ENCODE results near the gene RPL10. TPM values are rescaled to one million over a fixed set of nuclear protein-coding genes. Genes with fewer than 3 reads are reported as not detected.

The RPL10 gene
- total RNA-seq, 6 experiments from 2014 or later: 899 to 1,899 (median 1,157) TPM

- no peak for DNase-seq
- intact Hi-C loops (cut with DNase I): no loop called here
- no CpG with 5 or more reads among the region's 12 CpGs for WGBS (ENCODE audit: insufficient coverage, low coverage, low lambda C conversion rate, missing lambda C conversion rate)
- H3K4me3 ChIP-seq: no peak overlapping the region
- no peak overlapping the region for H3K27ac ChIP-seq
- no peaks in the 10 kb centered on the region for H3K9me3 ChIP-seq
- no peaks in the 10 kb centered on the region for H3K36me3 ChIP-seq
- no peaks in the 10 kb centered on the region for H3K27me3 ChIP-seq
- peaks cover 0 to 5% (median 1%) of the 10 kb centered on the region in 4 donors for H3K4me1 ChIP-seq
- ATAC-seq: no peak
- TF ChIP-seq CTCF (IDR thresholded peaks at IDR 0.05): no peak
- TF ChIP-seq POLR2A (IDR thresholded peaks at IDR 0.05): no peak
Measured at GRCh38 chrX:154355776-154356140, 42.4 kb upstream of the RPL10 start.

GRCh38 chrX:154356596-154356995 lies 41.6 kb upstream of the RPL10 start:
- DNase-seq (no peak), ATAC-seq (no peak)
- intact Hi-C loops (cut with DNase I): no loop called here
- H3K27me3 ChIP-seq: no peaks in the 10 kb centered on the region
- no peak for TF ChIP-seq POLR2A (IDR thresholded peaks at IDR 0.05)
- no peak for TF ChIP-seq CTCF (IDR thresholded peaks at IDR 0.05)
- H3K4me1 ChIP-seq: peaks cover 0 to 5% (median 0%) of the 10 kb centered on the region in 4 donors
- WGBS (ENCODE audit: insufficient coverage, low coverage, low lambda C conversion rate, missing lambda C conversion rate): no CpG with 5 or more reads among the region's 13 CpGs
- H3K36me3 ChIP-seq: no peaks in the 10 kb centered on the region
- no peak overlapping the region for H3K27ac ChIP-seq
- no peaks in the 10 kb centered on the region for H3K9me3 ChIP-seq
- H3K4me3 ChIP-seq: no peak overlapping the region

- no peaks in the 10 kb centered on the region for H3K9me3 ChIP-seq
- intact Hi-C loops (cut with DNase I): no loop called here
- no peak for DNase-seq
- H3K4me1 ChIP-seq: peaks cover 0 to 5% (median 0%) of the 10 kb centered on the region in 4 donors
- H3K27me3 ChIP-seq: no peaks in the 10 kb centered on the region
- no peak for ATAC-seq
- no peak overlapping the region for H3K27ac ChIP-seq
- WGBS (ENCODE audit: insufficient coverage, low coverage, low lambda C conversion rate, missing lambda C conversion rate): 98% methylated on average over 17 of the region's 27 CpGs
- no peak for TF ChIP-seq CTCF (IDR thresholded peaks at IDR 0.05)
- no peak for TF ChIP-seq POLR2A (IDR thresholded peaks at IDR 0.05)
- no peak overlapping the region for H3K4me3 ChIP-seq
- peaks cover 0 to 3% (median 0%) of the 10 kb centered on the region in 4 donors for H3K36me3 ChIP-seq
Measured at GRCh38 chrX:154357205-154357604, 41.0 kb upstream of the RPL10 start.

GRCh38 chrX:154358011-154358410 lies 40.2 kb upstream of the RPL10 start:
- Histone ChIP-seq H3K27me3 (no peaks in the 10 kb centered on the region), H3K9me3 (no peaks in the 10 kb centered on the region), H3K4me1 (peaks cover 0 to 5% (median 0%) of the 10 kb centered on the region in 4 donors), H3K36me3 (peaks cover 0 to 3% (median 0%) of the 10 kb centered on the region in 4 donors), H3K27ac (peak overlapping the region in 1 of 3 donors; percentile 37), H3K4me3 (no peak overlapping the region)
- intact Hi-C loops (cut with DNase I): no loop called here
- no peak for TF ChIP-seq POLR2A (IDR thresholded peaks at IDR 0.05)
- no peak for TF ChIP-seq CTCF (IDR thresholded peaks at IDR 0.05)
- ATAC-seq: no peak
- no peak for DNase-seq
- no CpG with 5 or more reads among the region's 11 CpGs for WGBS (ENCODE audit: insufficient coverage, low coverage, low lambda C conversion rate, missing lambda C conversion rate)

- Histone ChIP-seq H3K27ac (peak overlapping the region in 1 of 3 donors; percentile 37), H3K4me1 (peaks cover 0 to 5% (median 0%) of the 10 kb centered on the region in 4 donors), H3K4me3 (no peak overlapping the region), H3K9me3 (no peaks in the 10 kb centered on the region), H3K36me3 (peaks cover 0 to 3% (median 0%) of the 10 kb centered on the region in 4 donors), H3K27me3 (no peaks in the 10 kb centered on the region)
- intact Hi-C loops (cut with DNase I): no loop called here
- WGBS (ENCODE audit: insufficient coverage, low coverage, low lambda C conversion rate, missing lambda C conversion rate): no CpG with 5 or more reads among the region's 6 CpGs
- ATAC-seq: peak; percentile 81 to 93 (median 84)
- peak; percentile 69 to 86 (median 84) for DNase-seq
- TF ChIP-seq POLR2A (IDR thresholded peaks at IDR 0.05): no peak
Measured at GRCh38 chrX:154358829-154359228, 39.3 kb upstream of the RPL10 start.

Measured in right lobe of liver (tissue), 6 donors.